OCI-LY7 (cell line): ENCODE results near the gene OR5AU1. TPM values are rescaled to one million over a fixed set of nuclear protein-coding genes. Genes with fewer than 3 reads are reported as not detected.

Experiments used
- BruUV-seq: library from RNA; stranded (reverse); fragments of 400-500 nt; replicated peaks from 2 replicates; lab custom pipeline; 2021; lab: Mats Ljungman, UMichigan
- CTCF ChIA-PET: fragments of 300-600 bp; sonication (Branson Sonifier 250); formaldehyde crosslinking; loops from one replicate; lab custom pipeline; 2022; ENCODE audit warnings: antibody characterized with exemption; ENCODE audit not compliant: unreplicated experiment; lab: Charles Lee
- POLR2A ChIA-PET: fragments of 300-600 bp; sonication (Branson Sonifier 250); formaldehyde crosslinking; loops from one replicate; lab custom pipeline; 2022; ENCODE audit warnings: antibody characterized with exemption; lab: Charles Lee
- DNase-seq: peaks from one replicate; pipeline ENCODE4 v3.0.0-alpha.2; 2015; ENCODE audit warnings: low spot score
- H2AFZ ChIP-seq: fragments of 200-600 bp; sonication (generic), shearing (Covaris generic); 2 replicates; pipeline ENCODE4 v1.6.1; 2014; ENCODE audit warnings: mild to moderate bottlenecking, antibody characterized with exemption, low read length, moderate library complexity
- H3K27ac ChIP-seq: fragments of 200-600 bp; sonication (generic); 2 replicates; pipeline ENCODE4 v1.5.1; 2014; ENCODE audit warnings: mixed run types, low read depth, mild to moderate bottlenecking, moderate library complexity, low read length, inconsistent platforms; ENCODE audit not compliant: poor library complexity, severe bottlenecking
- H3K36me3 ChIP-seq: fragments of 200-600 bp; sonication (generic); 2 replicates; pipeline ENCODE4 v1.6.1; 2014; ENCODE audit warnings: mild to moderate bottlenecking, antibody characterized with exemption, low read length, moderate library complexity, mixed read lengths; ENCODE audit not compliant: insufficient read depth
- H3K4me1 ChIP-seq: fragments of 200-600 bp; sonication (generic); 2 replicates; pipeline ENCODE4 v1.5.1; 2014; ENCODE audit warnings: mild to moderate bottlenecking, low read length; ENCODE audit not compliant: insufficient read depth, poor library complexity, severe bottlenecking
- H3K4me2 ChIP-seq: fragments of 200-600 bp; sonication (generic); 2 replicates; pipeline ENCODE4 v1.6.1; 2014; ENCODE audit warnings: mild to moderate bottlenecking, low read length
- H3K4me3 ChIP-seq: fragments of 200-600 bp; sonication (generic); 2 replicates; pipeline ENCODE4 v1.5.1; 2014; ENCODE audit warnings: mild to moderate bottlenecking, low read depth, low read length; ENCODE audit not compliant: poor library complexity, severe bottlenecking
- H3K79me2 ChIP-seq: fragments of 200-600 bp; sonication (generic); 2 replicates; pipeline ENCODE4 v1.6.1; 2016; ENCODE audit warnings: low read depth, mild to moderate bottlenecking, low read length, moderate library complexity, mixed read lengths; ENCODE audit not compliant: insufficient read depth
- H3K9me2 ChIP-seq: fragments of 200-600 bp; sonication (generic); 2 replicates; pipeline ENCODE4 v1.6.1; 2016; ENCODE audit warnings: mild to moderate bottlenecking, low read length, mixed read lengths; ENCODE audit not compliant: insufficient read depth
- H3K9me3 ChIP-seq: fragments of 200-600 bp; sonication (generic); 2 replicates; pipeline ENCODE4 v1.6.1; 2014; ENCODE audit warnings: mild to moderate bottlenecking, mixed run types, low read length, mixed read lengths
- H4K20me1 ChIP-seq: fragments of 200-600 bp; sonication (generic); 2 replicates; pipeline ENCODE4 v1.6.1; 2014; ENCODE audit warnings: mild to moderate bottlenecking, antibody characterized with exemption, low read length, moderate library complexity, mixed read lengths; ENCODE audit not compliant: insufficient read depth
- EZH2phosphoT487 ChIP-seq: fragments of 200-600 bp; sonication (generic); IDR thresholded peaks from 2 replicates; pipeline ENCODE4 v1.6.1; 2018; ENCODE audit warnings: low read depth, borderline replicate concordance, mild to moderate bottlenecking, mixed run types, antibody characterized with exemption, low read length, moderate library complexity, mixed read lengths
- intact Hi-C: fragments of 100-400 bp; cut with micrococcal nuclease; formaldehyde crosslinking; loops from one replicate; pipeline ENCODE4 v1.10.0; 2022; ENCODE audit not compliant: unreplicated experiment
- total RNA-seq, 2 experiments: library from RNA; depleted of rRNA in 1 of 2; stranded (reverse); fragments of >200 nt in 1 of 2; shearing (Covaris generic) in 1 of 2; gene quantifications; 2 replicates each; pipeline ENCODE4 v1.2.3, GENCODE V29; 2014 to 2022
- TF ChIP-seq, protein P1 (sequence below): fragments of 200-600 bp; sonication (generic); conservative IDR thresholded peaks from 2 replicates; pipeline ENCODE4 v1.5.1; 2014; ENCODE audit warnings: mild to moderate bottlenecking, antibody characterized with exemption, low read length, moderate library complexity, mixed read lengths

OR5AU1 gene
- total RNA-seq, 2 experiments from 2014 or later = not detected

DNA sequence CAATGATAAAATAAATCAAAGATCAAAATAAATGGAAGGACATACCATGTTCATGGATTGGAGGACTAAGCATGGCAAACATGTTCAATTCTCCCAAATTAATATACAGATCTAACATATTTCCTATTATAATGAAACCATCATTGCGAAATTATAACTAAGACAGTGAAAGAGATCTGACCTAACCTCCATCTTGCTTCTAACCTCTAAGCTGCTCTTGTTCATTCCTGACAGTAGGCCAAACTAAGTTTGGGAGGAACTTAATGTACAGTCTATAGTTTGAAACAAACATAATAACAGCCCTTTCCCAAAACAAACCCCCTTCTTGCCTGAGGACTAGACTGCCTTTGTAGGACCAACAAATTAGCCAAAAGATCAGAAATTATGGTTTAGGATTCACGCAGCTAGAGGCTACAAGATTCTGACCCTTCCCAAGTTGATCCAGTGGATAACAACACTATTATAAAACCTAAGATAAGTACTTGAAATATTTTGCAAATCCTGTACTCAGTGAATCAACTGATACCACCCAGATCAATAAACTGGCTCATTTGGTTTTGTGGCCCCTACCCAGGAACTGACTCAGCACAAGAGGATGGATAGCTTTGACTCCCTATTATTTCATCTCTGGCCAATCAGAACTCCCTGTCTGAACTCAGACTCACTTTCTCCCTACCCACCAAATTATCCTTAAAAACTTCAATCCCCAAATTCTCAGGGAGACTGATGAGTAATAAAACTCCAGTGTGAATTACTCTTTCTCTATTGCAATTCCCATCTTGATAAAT, 41.7 kb upstream of the OR5AU1 start:
- DNase-seq = no peak
- ChIA-PET CTCF (no interaction called here), POLR2A (interaction anchor here (0.6 kb wide), 2 partner anchors 25 to 336 kb away, joined by 3 to 4 read pairs; no protein-coding TSS in a partner anchor)
- no peaks in the 10 kb centered on the region for H3K36me3 ChIP-seq
- no peak overlapping the region for H3K4me2 ChIP-seq
- H3K27ac ChIP-seq = no peak overlapping the region
- no peaks in the 10 kb centered on the region for H3K9me3 ChIP-seq
- no peaks in the 10 kb centered on the region for H3K9me2 ChIP-seq
- H3K79me2 ChIP-seq = no peaks in the 10 kb centered on the region
- intact Hi-C loops = no loop called here
- TF ChIP-seq, protein P1, sequence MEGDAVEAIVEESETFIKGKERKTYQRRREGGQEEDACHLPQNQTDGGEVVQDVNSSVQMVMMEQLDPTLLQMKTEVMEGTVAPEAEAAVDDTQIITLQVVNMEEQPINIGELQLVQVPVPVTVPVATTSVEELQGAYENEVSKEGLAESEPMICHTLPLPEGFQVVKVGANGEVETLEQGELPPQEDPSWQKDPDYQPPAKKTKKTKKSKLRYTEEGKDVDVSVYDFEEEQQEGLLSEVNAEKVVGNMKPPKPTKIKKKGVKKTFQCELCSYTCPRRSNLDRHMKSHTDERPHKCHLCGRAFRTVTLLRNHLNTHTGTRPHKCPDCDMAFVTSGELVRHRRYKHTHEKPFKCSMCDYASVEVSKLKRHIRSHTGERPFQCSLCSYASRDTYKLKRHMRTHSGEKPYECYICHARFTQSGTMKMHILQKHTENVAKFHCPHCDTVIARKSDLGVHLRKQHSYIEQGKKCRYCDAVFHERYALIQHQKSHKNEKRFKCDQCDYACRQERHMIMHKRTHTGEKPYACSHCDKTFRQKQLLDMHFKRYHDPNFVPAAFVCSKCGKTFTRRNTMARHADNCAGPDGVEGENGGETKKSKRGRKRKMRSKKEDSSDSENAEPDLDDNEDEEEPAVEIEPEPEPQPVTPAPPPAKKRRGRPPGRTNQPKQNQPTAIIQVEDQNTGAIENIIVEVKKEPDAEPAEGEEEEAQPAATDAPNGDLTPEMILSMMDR = no peak
- TF ChIP-seq EZH2phosphoT487 = no peak
- H3K4me3 ChIP-seq = no peak overlapping the region
- H2AFZ ChIP-seq = no peak overlapping the region
- peaks cover under 1% of the 10 kb centered on the region for H3K4me1 ChIP-seq
- no peaks in the 10 kb centered on the region for H4K20me1 ChIP-seq
- BruUV-seq = no TSS peak

DNA sequence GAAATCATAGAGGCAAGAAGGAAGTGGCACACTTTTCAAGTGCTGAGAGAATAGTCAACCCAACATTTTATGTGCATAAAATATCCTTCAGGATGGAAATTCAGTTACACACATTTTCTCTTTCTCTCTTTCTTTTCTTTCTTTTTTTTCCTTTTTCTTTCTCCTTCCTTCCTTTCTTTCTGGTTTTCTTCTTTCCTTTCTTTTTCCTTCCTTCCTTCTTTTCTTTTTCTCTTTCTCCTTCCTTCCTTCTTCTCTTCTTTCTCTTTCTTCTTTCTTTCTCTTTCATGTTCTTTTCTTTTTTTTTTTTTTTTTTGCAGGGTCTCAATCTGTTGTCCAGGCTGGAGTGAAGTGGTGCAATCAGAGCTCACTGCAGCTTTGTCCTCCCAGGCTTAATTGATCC, 38.7 kb upstream of the OR5AU1 start:
- no peak overlapping the region for H3K27ac ChIP-seq
- TF ChIP-seq EZH2phosphoT487 = no peak
- TF ChIP-seq, protein P1 = no peak
- POLR2A ChIA-PET = no interaction called here
- no peaks in the 10 kb centered on the region for H3K79me2 ChIP-seq
- no peaks in the 10 kb centered on the region for H4K20me1 ChIP-seq
- DNase-seq = no peak
- CTCF ChIA-PET = no interaction called here
- no peaks in the 10 kb centered on the region for H3K36me3 ChIP-seq
- H3K9me2 ChIP-seq = no peaks in the 10 kb centered on the region
- H3K4me2 ChIP-seq = no peak overlapping the region
- no peaks in the 10 kb centered on the region for H3K9me3 ChIP-seq
- BruUV-seq = no TSS peak
- H3K4me3 ChIP-seq = no peak overlapping the region
- peaks cover 20% of the 10 kb centered on the region for H3K4me1 ChIP-seq
- H2AFZ ChIP-seq = no peak overlapping the region
- intact Hi-C loops = no loop called here
